Activated gamma-delta T cell treated with Interleukin-2 at 50 U/mL for 16 hours (primary cell): ENCODE data around the gene UFSP1.
A peak's percentile ranks its signal among the peaks of the same experiment; 100 is the strongest.

Source experiments
- DNase-seq: peaks from one replicate; pipeline ENCODE4 v3.0.0-alpha.2; 2020

Gene UFSP1

DNA sequence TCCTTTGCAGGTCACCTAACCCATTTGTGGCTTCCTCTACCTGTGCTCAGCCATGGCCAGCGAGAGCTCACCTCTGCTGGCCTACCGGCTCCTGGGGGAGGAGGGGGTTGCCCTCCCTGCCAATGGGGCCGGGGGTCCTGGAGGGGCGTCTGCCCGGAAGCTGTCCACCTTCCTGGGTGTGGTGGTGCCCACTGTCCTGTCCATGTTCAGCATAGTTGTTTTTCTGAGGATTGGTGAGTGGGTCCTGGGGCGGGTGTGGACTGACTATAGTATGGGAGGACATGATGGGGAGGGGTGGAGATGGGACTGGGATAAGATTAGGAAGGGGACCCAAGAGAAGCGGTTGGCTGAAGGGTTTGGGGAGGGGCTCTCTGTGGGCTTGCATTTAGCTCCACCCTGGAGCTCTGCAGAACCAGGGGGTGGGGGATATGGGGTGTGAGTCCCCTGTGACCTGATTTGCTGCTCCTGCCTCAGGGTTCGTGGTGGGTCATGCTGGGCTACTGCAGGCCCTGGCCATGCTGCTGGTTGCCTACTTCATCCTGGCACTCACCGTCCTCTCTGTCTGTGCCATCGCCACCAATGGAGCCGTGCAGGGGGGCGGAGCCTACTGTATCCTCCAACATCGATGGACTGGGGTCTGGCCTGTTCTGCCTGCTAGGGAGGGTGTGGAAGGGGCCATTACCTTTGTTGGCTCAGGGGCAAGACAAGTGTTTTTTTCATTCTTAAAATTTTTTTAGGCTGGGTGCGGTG, 35.2 kb downstream of the UFSP1 start:
- no peak for DNase-seq

GRCh38 chr7:100852048-100852872, 37.3 kb downstream of the UFSP1 start, which contains the start of gene SLC12A9:
TSS of gene SLC12A9 (plus strand) at chr7:100852713. CDS start at chr7:100854198, 1,485 bp downstream.
- DNase-seq = peak; percentile 80

GRCh38 chr7:100847360-100847759, 42.2 kb downstream of the UFSP1 start:
- no peak for DNase-seq

- DNase-seq = no peak
Measured at GRCh38 chr7:100840470-100841100, 48.9 kb downstream of the UFSP1 start.

DNA sequence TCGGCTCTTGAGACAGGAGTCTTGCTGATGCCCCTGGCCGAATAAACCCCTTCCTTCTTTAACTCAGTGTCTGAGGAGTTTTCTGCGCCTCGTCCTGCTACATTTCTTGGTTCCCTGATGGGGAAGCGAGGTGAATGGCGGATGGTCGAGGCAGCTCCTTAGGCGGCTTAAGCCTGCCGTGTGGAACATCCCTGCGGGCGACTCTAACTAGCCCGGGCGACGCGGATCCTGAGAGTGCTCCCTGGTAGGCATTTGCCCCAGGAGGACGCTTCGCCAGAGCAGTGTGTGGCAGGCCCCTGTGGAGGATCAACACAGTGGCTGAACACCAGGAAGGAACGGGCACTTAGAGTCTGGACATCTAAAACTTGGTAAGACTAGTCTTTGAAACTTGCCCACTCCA, 50.2 kb downstream of the UFSP1 start:
- no peak for DNase-seq
